NCI-H774 (cell line): ENCODE measurements around the gene OR10A4.
"Not testable (repeated sequence)": the region's sequence is repeated elsewhere in the genome, so short reads cannot be mapped to it uniquely, and the experiment has no call there.

Source experiments
- DNase-seq: peaks from one replicate; lab custom pipeline; 2025; lab: John Stamatoyannopoulos, UW

OR10A4 gene

GRCh38 chr11:6898911-6899310 lies 22.5 kb downstream of the OR10A4 start:
- DNase-seq: no peak

GRCh38 chr11:6900327-6900999 lies 24.0 kb downstream of the OR10A4 start:
- no peak for DNase-seq

- DNase-seq: not testable (repeated sequence)
Measured at GRCh38 chr11:6904804-6905203, 28.4 kb downstream of the OR10A4 start.

GRCh38 chr11:6911378-6911777 lies 35.0 kb downstream of the OR10A4 start:
- no peak for DNase-seq

- DNase-seq: no peak
Measured at GRCh38 chr11:6911948-6912347, 35.5 kb downstream of the OR10A4 start.

- no peak for DNase-seq
Measured at GRCh38 chr11:6919698-6920097, 43.3 kb downstream of the OR10A4 start.

GRCh38 chr11:6920702-6921101 lies 44.3 kb downstream of the OR10A4 start, which contains the start of gene OR2D3:
OR2D3 (plus strand) TSS chr11:6921002; CDS start chr11:6921002, 0 bp downstream.
- DNase-seq: no peak

- no peak for DNase-seq
Measured at GRCh38 chr11:6925007-6925577, 48.7 kb downstream of the OR10A4 start.

- DNase-seq: peak; percentile 36
Measured at GRCh38 chr11:6925636-6926207, 49.3 kb downstream of the OR10A4 start.

GRCh38 chr11:6926208-6927029 lies 50.0 kb downstream of the OR10A4 start, which contains the start of gene ZNF215:
ZNF215 (plus strand) TSS chr11:6926426; CDS start chr11:6932273, 5,847 bp downstream.
- DNase-seq: peak; percentile 92

GRCh38 chr11:6927030-6927617 lies 50.7 kb downstream of the OR10A4 start:
- DNase-seq: peak; percentile 12
